IMR-90 (cell line): Measurements from ENCODE around the gene LRRK2. TPM values are rescaled to one million over a fixed set of nuclear protein-coding genes. Genes with fewer than 3 reads are reported as not detected.

Source experiments
- ATAC-seq: fragments of 200-7000 bp; cut with Tn5 transposase; 2 replicates; pipeline ENCODE4 v1.9.1; 2020; ENCODE audit warnings: low read depth, mild to moderate bottlenecking, moderate library complexity
- BruUV-seq: library from RNA; stranded (reverse); fragments of 400-500 nt; replicated peaks from 2 replicates; lab custom pipeline; 2021; lab: Mats Ljungman, UMichigan
- CTCF ChIA-PET: fragments of 300-600 bp; formaldehyde crosslinking; extraction: SDS; loops from one replicate; lab custom pipeline; 2021; ENCODE audit warnings: antibody characterized with exemption; lab: Yijun Ruan, JAX
- POLR2A ChIA-PET: fragments of 300-600 bp; sonication (Branson Sonifier 250); formaldehyde crosslinking; loops from one replicate; lab custom pipeline; 2022; ENCODE audit warnings: antibody characterized with exemption; ENCODE audit not compliant: unreplicated experiment; lab: Charles Lee
- DNase-seq: peaks from one replicate; pipeline ENCODE4 v3.0.0; 2013
- H2AFZ ChIP-seq: replicated peaks from 2 replicates; pipeline ENCODE3; 2013; ENCODE audit warnings: low read length, mild to moderate bottlenecking; ENCODE audit not compliant: poor library complexity
- H2AK5ac ChIP-seq: 2 replicates; pipeline ENCODE4 v1.6.1; 2013; ENCODE audit warnings: low read depth, low read length, inconsistent platforms
- H2AK9ac ChIP-seq: replicated peaks from 2 replicates; pipeline ENCODE3; 2013; ENCODE audit warnings: mild to moderate bottlenecking, low read depth, low read length, moderate library complexity; ENCODE audit not compliant: poor library complexity
- H2BK120ac ChIP-seq: 2 replicates; pipeline ENCODE4 v1.6.1; 2013; ENCODE audit warnings: low read depth, low read length, inconsistent platforms
- H2BK15ac ChIP-seq: 3 replicates; pipeline ENCODE4 v1.6.1; 2013; ENCODE audit warnings: low read depth, low read length, inconsistent platforms
- H2BK20ac ChIP-seq: 2 replicates; pipeline ENCODE4 v1.6.1; 2013; ENCODE audit warnings: low read depth, mild to moderate bottlenecking, inconsistent platforms, low read length, moderate library complexity
- H2BK5ac ChIP-seq: 2 replicates; pipeline ENCODE4 v1.6.1; 2013; ENCODE audit warnings: mild to moderate bottlenecking, low read depth, low read length, inconsistent platforms; ENCODE audit not compliant: poor library complexity, severe bottlenecking
- H3K14ac ChIP-seq: replicated peaks from 2 replicates; pipeline ENCODE4 v1.6.1; 2013; ENCODE audit warnings: low read depth, low read length, inconsistent platforms
- H3K18ac ChIP-seq: 2 replicates; pipeline ENCODE4 v1.6.1; 2013; ENCODE audit warnings: low read depth, low read length, control low read depth
- H3K23ac ChIP-seq: 2 replicates; pipeline ENCODE4 v1.6.1; 2013; ENCODE audit warnings: low read depth, low read length, inconsistent platforms
- H3K27ac ChIP-seq: 2 replicates; pipeline ENCODE4 v1.5.1; 2013; ENCODE audit warnings: mild to moderate bottlenecking, control low read depth, low read length; ENCODE audit not compliant: insufficient read depth
- H3K27me3 ChIP-seq: 2 replicates; pipeline ENCODE4 v1.6.1; 2013; ENCODE audit warnings: low read length; ENCODE audit not compliant: control insufficient read depth, insufficient read depth
- H3K36me3 ChIP-seq: 2 replicates; pipeline ENCODE4 v1.6.1; 2013; ENCODE audit warnings: low read length, mixed read lengths; ENCODE audit not compliant: control insufficient read depth, insufficient read depth
- H3K4ac ChIP-seq: 2 replicates; pipeline ENCODE4 v1.6.1; 2013; ENCODE audit warnings: low read depth, low read length, inconsistent platforms
- H3K4me1 ChIP-seq: 2 replicates; pipeline ENCODE4 v1.6.1; 2013; ENCODE audit warnings: low read length, mixed read lengths; ENCODE audit not compliant: control insufficient read depth, insufficient read depth
- H3K4me2 ChIP-seq: 2 replicates; pipeline ENCODE4 v1.6.1; 2013; ENCODE audit warnings: low read depth, mild to moderate bottlenecking, control low read depth, low read length, moderate library complexity
- H3K4me3 ChIP-seq: 2 replicates; pipeline ENCODE4 v1.5.1; 2013; ENCODE audit warnings: low read depth, mild to moderate bottlenecking, control low read depth, low read length, moderate library complexity; ENCODE audit not compliant: insufficient read depth
- H3K56ac ChIP-seq: 2 replicates; pipeline ENCODE4 v1.6.1; 2013; ENCODE audit warnings: low read length, inconsistent platforms; ENCODE audit not compliant: insufficient read depth; ENCODE audit errors: extremely low read depth
- H3K79me1 ChIP-seq, 2 experiments: 2 replicates each; pipeline ENCODE4 v1.6.1; 2013; ENCODE audit warnings: low read length in 2 of 2, inconsistent platforms in 1 of 2, low read depth in 1 of 2
- H3K9ac ChIP-seq: 2 replicates; pipeline ENCODE4 v1.6.1; 2013; ENCODE audit warnings: low read depth, low read length, control low read depth
- H3K9me1 ChIP-seq: 2 replicates; pipeline ENCODE4 v1.6.1; 2013; ENCODE audit warnings: low read length, inconsistent platforms; ENCODE audit not compliant: insufficient read depth
- H3K9me3 ChIP-seq: 2 replicates; pipeline ENCODE4 v1.6.1; 2013; ENCODE audit warnings: low read length; ENCODE audit not compliant: control insufficient read depth, insufficient read depth
- H4K20me1 ChIP-seq: 2 replicates; pipeline ENCODE4 v1.6.1; 2013; ENCODE audit warnings: low read length, inconsistent platforms; ENCODE audit not compliant: insufficient read depth
- H4K5ac ChIP-seq: 2 replicates; pipeline ENCODE4 v1.6.1; 2013; ENCODE audit warnings: mild to moderate bottlenecking, low read depth, low read length, control low read depth
- H4K8ac ChIP-seq, 2 experiments: 2 replicates each; pipeline ENCODE4 v1.6.1; 2013; ENCODE audit warnings: low read depth in 2 of 2, low read length in 2 of 2, control low read depth in 1 of 2, inconsistent platforms in 1 of 2
- H4K91ac ChIP-seq: 2 replicates; pipeline ENCODE4 v1.6.1; 2013; ENCODE audit warnings: low read depth, low read length, inconsistent platforms; ENCODE audit not compliant: insufficient read depth
- BHLHE40 ChIP-seq: fragments of 150-350 bp; IDR thresholded peaks from 2 replicates; pipeline ENCODE4 v1.6.1; 2016; ENCODE audit warnings: mild to moderate bottlenecking, low read depth, low read length
- CEBPB ChIP-seq: IDR thresholded peaks from 2 replicates; pipeline ENCODE4 v1.6.1; 2012; ENCODE audit warnings: low read depth, low read length, improper control_type of control experiment
- FOS ChIP-seq: fragments of 150-350 bp; IDR thresholded peaks from 2 replicates; pipeline ENCODE4 v1.6.1; 2016; ENCODE audit warnings: low read depth, low read length
- MAFK ChIP-seq: IDR thresholded peaks from 2 replicates; pipeline ENCODE4 v1.6.1; 2012; ENCODE audit warnings: low read depth, low read length, improper control_type of control experiment
- MAZ ChIP-seq: IDR thresholded peaks from 2 replicates; pipeline ENCODE4 v1.6.1; 2012; ENCODE audit warnings: low read depth, mild to moderate bottlenecking, low read length, improper control_type of control experiment, moderate library complexity, borderline replicate concordance
- POLR2A ChIP-seq: IDR thresholded peaks from 2 replicates; pipeline ENCODE4 v1.6.1; 2012; ENCODE audit warnings: mild to moderate bottlenecking, low read depth, low read length
- RCOR1 ChIP-seq: IDR thresholded peaks from 2 replicates; pipeline ENCODE4 v1.6.1; 2012; ENCODE audit warnings: mild to moderate bottlenecking, low read length, improper control_type of control experiment; ENCODE audit not compliant: insufficient replicate concordance
- RFX5 ChIP-seq: IDR thresholded peaks from 2 replicates; pipeline ENCODE4 v1.8.0; 2012; ENCODE audit warnings: low read depth, mild to moderate bottlenecking, low read length, moderate library complexity
- SMC3 ChIP-seq: fragments of 150-350 bp; IDR thresholded peaks from 2 replicates; pipeline ENCODE4 v1.6.1; 2016; ENCODE audit warnings: low read depth, mild to moderate bottlenecking, antibody characterized with exemption, low read length, moderate library complexity
- dilution Hi-C: fragments of 300-500 bp; cut with HindIII; formaldehyde crosslinking; loops from one replicate; pipeline ENCODE4 v1.14.3; 2018; ENCODE audit warnings: low sequenced_read_pairs; ENCODE audit not compliant: unreplicated experiment
- in situ Hi-C: fragments of 300-500 bp; cut with MboI; formaldehyde crosslinking; loops from 3 replicates; pipeline ENCODE4 v1.14.3; 2019; ENCODE audit warnings: low sequenced_read_pairs, inconsistent platforms, mixed read lengths
- intact Hi-C: fragments of 100-400 bp; cut with micrococcal nuclease; formaldehyde crosslinking; loops from 2 replicates; pipeline ENCODE4 v1.10.0; 2022
- polyA plus RNA-seq, 3 experiments: library from polyadenylated mRNA; depleted of rRNA; stranded (reverse); fragments of >200 nt; gene quantifications; 2 replicates each; pipeline ENCODE4 v1.2.3, GENCODE V29; 2012; ENCODE audit warnings: low replicate concordance in 1 of 3
- total RNA-seq: library from RNA; depleted of rRNA; stranded (reverse); fragments of >200 nt; gene quantifications from 2 replicates; pipeline ENCODE4 v1.2.3, GENCODE V29; 2012
- TF ChIP-seq, protein P1 (sequence below): fragments of 150-350 bp; IDR thresholded peaks from 2 replicates; pipeline ENCODE4 v1.6.1; 2016; ENCODE audit warnings: low read depth, mild to moderate bottlenecking, low read length, moderate library complexity, borderline replicate concordance
- TF ChIP-seq, protein P2 (sequence below): fragments of 150-350 bp; IDR thresholded peaks from 2 replicates; pipeline ENCODE4 v1.6.1; 2017; ENCODE audit warnings: mild to moderate bottlenecking, antibody characterized with exemption, low read length, low read depth
- TF ChIP-seq, protein P3 (sequence below): conservative IDR thresholded peaks from 2 replicates; pipeline ENCODE4 v1.5.1; 2012; ENCODE audit warnings: mild to moderate bottlenecking, low read depth, low read length, improper control_type of control experiment

Gene LRRK2
- total and polyA plus RNA-seq, 2 of the 4 experiments (the other 2 are of a cell fraction), result 0.17 to 0.54 TPM

DNA sequence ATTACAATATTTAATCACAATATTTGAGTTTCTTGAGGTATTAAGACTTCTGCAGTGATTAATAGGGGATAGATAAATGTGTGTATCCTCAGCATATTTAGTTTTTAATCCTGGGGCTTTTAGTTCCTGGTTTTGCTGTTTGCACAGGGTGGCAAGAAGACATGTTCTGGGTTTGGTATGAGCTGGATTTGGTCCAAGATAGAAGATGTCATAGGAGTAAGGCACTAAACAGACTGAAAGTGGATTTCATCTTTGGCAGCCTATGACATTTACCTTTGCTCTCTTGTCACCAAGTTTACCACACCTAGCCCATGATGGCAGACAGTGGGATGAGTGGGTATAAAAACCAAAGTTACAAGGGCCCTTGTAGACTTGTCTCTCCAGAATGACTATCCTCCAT lies 168.2 kb downstream of the LRRK2 start:
- H3K36me3 ChIP-seq, result no peaks in the 10 kb centered on the region
- no peak overlapping the region for H2AK9ac ChIP-seq
- no peak overlapping the region for H3K4ac ChIP-seq
- no peak overlapping the region for H3K4me3 ChIP-seq
- no peak overlapping the region for H3K9ac ChIP-seq
- CTCF ChIA-PET, result no interaction called here
- no peaks in the 10 kb centered on the region for H3K27me3 ChIP-seq
- dilution Hi-C loops (no loop called here), intact Hi-C loops (no loop called here), in situ Hi-C loops (no loop called here)
- no peak overlapping the region for H2BK20ac ChIP-seq
- H3K4me1 ChIP-seq, result no peaks in the 10 kb centered on the region
- H2BK5ac ChIP-seq, result no peak overlapping the region
- DNase-seq (no peak), ATAC-seq (no peak)
- H3K9me3 ChIP-seq, result no peaks in the 10 kb centered on the region
- H3K4me2 ChIP-seq, result no peak overlapping the region
- no peak overlapping the region for H2BK15ac ChIP-seq
- POLR2A ChIA-PET, result no interaction called here
- H2BK120ac ChIP-seq, result no peak overlapping the region
- no peaks in the 10 kb centered on the region for H3K79me1 ChIP-seq
- TF ChIP-seq, protein P1, sequence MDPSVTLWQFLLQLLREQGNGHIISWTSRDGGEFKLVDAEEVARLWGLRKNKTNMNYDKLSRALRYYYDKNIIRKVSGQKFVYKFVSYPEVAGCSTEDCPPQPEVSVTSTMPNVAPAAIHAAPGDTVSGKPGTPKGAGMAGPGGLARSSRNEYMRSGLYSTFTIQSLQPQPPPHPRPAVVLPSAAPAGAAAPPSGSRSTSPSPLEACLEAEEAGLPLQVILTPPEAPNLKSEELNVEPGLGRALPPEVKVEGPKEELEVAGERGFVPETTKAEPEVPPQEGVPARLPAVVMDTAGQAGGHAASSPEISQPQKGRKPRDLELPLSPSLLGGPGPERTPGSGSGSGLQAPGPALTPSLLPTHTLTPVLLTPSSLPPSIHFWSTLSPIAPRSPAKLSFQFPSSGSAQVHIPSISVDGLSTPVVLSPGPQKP, result no peak
- TF ChIP-seq CEBPB (no peak), FOS (no peak), MAFK (no peak), POLR2A (no peak), MAZ (no peak), RFX5 (no peak), BHLHE40 (no peak), SMC3 (no peak), RCOR1 (no peak)
- TF ChIP-seq, protein P2, sequence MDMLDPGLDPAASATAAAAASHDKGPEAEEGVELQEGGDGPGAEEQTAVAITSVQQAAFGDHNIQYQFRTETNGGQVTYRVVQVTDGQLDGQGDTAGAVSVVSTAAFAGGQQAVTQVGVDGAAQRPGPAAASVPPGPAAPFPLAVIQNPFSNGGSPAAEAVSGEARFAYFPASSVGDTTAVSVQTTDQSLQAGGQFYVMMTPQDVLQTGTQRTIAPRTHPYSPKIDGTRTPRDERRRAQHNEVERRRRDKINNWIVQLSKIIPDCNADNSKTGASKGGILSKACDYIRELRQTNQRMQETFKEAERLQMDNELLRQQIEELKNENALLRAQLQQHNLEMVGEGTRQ, result no peak
- TF ChIP-seq, protein P3, sequence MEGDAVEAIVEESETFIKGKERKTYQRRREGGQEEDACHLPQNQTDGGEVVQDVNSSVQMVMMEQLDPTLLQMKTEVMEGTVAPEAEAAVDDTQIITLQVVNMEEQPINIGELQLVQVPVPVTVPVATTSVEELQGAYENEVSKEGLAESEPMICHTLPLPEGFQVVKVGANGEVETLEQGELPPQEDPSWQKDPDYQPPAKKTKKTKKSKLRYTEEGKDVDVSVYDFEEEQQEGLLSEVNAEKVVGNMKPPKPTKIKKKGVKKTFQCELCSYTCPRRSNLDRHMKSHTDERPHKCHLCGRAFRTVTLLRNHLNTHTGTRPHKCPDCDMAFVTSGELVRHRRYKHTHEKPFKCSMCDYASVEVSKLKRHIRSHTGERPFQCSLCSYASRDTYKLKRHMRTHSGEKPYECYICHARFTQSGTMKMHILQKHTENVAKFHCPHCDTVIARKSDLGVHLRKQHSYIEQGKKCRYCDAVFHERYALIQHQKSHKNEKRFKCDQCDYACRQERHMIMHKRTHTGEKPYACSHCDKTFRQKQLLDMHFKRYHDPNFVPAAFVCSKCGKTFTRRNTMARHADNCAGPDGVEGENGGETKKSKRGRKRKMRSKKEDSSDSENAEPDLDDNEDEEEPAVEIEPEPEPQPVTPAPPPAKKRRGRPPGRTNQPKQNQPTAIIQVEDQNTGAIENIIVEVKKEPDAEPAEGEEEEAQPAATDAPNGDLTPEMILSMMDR, result no peak
- H2AFZ ChIP-seq, result no peak overlapping the region
- no peak overlapping the region for H3K18ac ChIP-seq
- no peak overlapping the region for H3K14ac ChIP-seq
- H4K20me1 ChIP-seq, result no peaks in the 10 kb centered on the region
- H4K5ac ChIP-seq, result no peak overlapping the region
- H3K23ac ChIP-seq, result no peak overlapping the region
- no peak overlapping the region for H4K91ac ChIP-seq
- no peak overlapping the region for H3K27ac ChIP-seq
- H3K56ac ChIP-seq, result no peak overlapping the region
- no peak overlapping the region for H4K8ac ChIP-seq
- BruUV-seq, result no TSS peak
- no peak overlapping the region for H2AK5ac ChIP-seq
- no peaks in the 10 kb centered on the region for H3K9me1 ChIP-seq
